HG02610 (cell line): ENCODE measurements around the gene TCF3.
"Not testable (repeated sequence)": the region's sequence is repeated elsewhere in the genome, so short reads cannot be mapped to it uniquely, and the experiment has no call there.

Experiments used
- ATAC-seq: cut with Tn5 transposase; IDR thresholded peaks from one replicate; pipeline ENCODE4 v1.9.1; 2021; ENCODE audit warnings: mild to moderate bottlenecking, moderate library complexity; ENCODE audit not compliant: unreplicated experiment

The TCF3 gene

DNA sequence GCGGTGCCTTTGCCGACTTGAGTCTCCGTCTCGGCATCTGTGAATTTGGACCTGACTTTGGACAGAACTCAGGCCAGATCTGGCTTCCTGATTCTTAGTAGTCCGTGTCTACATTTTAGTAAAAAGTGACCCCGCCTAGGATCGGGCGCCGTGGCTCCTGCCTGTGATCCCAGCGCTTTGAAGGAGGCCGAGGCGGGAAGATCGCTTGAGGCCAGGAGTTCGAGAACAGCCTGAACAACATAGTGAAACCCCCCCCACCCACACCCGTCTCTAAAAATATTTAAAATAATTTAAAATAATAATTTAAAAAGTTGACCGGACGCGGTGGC is 849 bp upstream of the TCF3 start:
- no peak for ATAC-seq

DNA sequence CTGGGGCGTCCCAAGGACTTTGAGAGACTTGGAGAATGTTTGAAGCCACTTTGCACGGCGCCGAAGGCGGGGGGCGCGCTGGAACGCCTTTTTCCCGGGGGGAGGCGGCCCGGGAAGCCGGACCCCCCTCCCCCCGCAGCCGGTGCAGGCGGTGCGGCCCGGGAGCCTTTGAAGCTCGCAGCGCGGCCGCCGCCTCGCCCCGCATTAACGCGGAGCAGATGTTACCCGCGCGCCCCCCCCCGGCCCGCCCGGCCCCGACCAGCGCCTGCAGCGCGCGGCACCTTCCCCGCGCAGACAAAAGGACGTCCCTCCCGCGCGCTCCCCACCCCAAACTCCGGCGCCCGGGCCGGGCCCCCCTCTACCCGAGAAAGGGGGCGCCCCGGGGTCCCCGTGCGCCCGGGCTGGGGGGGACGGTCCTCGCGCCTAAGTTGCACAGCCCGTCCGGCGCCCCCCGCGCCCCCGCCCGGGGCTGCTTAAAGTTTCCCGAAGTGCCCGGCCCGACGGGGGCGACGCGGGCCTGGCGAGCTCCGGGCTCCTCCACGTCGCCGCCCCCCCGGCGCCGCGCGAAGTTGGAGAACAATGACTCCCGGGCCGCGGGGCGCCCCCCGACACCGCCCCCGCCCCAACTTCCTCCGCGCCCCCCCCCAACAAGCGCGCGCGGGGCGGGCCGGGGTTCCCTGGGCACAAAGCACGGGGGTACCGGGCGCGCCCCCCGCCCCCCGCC is 685 bp downstream of the TCF3 start:
- ATAC-seq = no peak

DNA sequence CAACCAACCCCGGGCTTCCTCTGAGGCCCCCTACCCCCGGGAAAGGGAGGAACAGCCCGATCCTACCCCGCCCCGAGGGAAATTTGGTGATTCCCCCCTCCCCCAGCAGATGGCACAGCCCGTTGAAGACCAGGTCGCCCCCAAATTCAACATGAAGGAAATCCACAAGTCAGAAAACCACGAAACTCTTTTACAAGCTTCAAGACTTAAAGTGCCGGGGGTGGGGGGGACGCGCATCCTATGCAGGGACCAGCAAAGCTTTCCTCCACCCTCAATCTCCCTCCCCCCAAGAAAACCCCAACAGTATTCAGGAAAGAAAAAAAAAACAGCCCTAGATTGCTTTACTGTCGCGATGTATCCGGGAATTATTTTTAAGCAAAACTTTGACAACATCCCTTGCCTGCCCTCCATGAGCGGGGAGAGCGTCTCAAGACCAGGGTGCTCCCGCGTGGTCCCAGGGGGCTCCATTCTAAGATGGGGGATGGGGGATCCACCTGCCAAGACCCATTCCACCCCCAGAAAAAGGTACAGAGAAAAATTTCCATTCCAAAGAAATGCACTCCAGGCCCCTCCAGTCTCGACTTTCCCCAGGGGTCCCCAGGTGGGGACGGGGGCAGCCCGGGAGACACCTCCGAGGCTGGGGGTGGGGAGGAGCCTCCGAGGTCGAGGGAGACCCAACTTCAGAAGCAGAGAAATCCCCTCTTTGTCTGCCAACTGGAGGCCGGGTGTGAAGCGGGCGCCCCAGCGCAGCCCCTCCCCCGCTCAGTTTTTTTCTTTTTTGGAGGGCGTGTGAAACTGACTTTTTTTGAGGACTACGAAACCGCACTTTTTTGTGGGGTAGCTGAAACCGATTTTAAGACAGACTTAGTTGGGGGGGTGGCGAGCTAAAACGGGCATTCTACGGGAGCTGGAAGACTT is 1.5 kb downstream of the TCF3 start:
- ATAC-seq = no peak

DNA sequence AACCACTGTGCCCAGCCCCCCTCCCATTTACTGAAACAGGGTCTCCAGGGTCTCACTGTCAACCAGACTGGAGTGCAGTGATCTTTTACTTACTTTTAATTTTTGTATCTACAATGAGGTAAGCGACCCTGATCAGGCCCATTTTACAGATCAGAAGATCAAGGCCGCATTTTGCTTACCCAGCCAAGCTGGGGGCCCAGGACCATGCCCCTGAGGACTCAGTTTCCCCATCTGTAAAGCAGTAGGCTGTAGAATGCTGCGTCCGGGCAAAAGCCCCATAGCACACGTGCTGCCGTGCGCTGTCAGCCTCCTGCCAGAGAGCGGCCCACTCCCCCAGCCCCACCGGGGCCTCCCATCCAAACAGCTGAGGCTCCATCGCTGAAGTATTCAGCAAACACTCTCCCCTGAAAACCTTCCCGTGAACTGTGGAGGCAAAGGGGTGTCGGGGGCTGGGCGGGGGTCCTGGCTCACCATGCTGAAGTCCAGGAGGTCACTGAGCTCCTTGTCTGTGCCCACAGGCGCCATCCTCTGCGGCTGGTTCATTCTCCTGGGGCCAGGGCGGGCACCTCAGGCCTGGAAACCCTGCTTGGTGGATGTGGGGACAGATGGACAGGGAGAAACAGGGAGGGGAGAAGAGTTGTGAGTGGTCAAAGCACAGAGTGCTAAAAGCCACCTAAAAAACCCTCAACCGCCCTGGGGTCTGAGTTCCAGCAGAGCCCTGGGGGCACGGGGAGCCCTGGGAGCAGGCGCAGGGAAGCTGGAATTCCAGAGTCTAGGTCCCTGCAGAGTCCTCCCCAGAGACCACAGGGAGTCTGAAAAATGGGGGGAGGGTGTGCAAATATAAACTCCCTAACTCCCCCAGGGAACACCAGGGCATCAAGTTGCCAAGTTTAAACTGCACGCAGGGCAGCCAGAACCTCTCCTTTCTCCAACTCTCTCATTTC is 2.4 kb downstream of the TCF3 start:
- no peak for ATAC-seq

DNA sequence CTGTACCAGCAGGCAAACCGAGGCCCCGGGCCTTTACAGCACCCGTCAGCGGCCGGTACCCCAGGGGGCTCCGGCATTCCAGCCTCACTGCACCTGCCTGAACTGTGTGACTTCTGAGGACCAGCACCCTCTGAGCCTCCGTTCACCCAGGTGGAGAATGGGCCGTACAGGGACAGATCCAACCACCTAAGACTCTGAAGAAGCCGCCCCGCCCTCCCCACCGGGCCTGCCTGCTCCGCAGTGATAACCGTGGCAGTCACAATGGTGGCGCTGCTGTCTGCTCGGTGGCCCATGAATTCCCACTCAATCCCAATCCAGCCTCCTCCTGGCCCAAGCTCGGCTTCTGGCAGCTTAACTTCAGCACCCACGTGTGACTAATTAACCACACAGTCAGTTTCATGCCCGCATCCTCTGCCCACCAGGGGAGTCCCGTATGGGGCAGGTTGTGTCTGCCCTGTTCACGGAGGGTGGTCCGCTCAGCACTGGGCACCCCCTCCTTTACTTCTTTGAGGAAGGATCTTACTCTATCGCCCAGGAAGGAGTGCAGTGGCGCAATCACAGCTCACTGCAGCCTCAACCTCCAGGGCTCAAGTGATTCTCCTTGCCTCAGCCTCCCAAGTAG is 3.4 kb downstream of the TCF3 start:
- no peak for ATAC-seq

DNA sequence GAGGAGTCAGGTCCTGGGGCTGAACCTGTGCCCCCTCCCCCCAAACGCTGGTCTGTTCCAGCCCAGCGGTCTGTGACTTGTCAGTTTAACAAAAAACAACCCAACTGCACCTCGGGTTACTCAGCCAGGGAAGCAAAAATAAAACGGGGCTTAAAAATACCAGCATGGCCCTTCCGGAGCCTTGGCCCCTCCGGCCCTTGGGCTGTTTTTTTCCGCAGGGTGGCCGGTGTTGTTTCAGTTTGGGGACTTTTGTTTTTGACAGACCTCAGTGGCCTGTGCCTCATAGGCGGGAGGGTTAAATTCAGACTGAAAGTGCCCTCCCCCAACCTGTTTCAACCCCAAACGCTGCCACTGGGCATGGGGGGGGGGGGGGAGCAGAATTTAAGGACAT is 4.0 kb downstream of the TCF3 start:
- ATAC-seq = peak; percentile 23

DNA sequence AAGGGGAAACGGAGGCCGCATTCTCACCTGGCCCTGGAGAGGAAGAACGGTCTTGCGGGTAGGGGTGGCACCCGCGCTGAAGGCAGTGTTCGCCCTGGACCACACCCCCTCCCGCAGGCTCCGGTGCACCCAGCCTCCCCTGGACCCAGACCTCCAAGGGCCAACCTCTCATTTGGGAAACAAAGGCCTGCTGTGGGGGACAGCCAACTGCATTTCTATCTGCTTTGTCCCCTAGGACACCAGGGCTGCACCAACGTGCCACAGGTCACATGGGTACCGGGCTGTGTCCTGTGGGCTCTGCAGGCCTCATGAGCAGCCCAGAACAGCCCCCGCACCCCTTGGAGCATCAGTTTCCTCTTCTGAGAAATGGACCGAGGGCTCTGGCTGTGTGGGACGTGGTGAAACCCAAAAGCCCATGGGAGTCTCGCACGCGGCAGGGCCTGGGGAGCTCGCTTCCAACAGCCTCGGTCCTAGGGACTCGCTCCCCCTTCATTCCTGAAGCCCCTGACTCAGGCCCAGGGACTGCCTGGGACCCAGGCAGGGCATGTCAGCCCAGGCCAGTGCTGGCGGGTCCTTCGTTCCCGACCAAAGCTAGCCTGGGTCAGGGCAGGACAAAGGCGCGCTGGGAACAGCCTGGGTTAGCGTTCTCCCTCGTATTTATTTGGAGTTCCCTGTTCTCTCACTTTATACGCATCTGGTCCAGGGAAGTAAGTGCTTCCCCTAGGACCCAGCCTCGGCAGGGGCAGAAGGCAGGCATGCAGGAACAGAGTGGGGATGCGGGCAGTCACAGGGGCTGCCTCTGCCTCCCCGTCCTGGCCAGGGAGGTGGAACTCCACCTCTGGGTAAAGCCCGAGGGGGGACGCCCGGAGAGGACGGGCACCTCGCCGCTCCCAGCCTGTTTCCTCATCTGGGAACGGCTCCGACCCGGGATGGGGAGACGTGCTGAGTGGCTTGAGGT is 4.6 kb downstream of the TCF3 start:
- ATAC-seq = peak; percentile 8

DNA sequence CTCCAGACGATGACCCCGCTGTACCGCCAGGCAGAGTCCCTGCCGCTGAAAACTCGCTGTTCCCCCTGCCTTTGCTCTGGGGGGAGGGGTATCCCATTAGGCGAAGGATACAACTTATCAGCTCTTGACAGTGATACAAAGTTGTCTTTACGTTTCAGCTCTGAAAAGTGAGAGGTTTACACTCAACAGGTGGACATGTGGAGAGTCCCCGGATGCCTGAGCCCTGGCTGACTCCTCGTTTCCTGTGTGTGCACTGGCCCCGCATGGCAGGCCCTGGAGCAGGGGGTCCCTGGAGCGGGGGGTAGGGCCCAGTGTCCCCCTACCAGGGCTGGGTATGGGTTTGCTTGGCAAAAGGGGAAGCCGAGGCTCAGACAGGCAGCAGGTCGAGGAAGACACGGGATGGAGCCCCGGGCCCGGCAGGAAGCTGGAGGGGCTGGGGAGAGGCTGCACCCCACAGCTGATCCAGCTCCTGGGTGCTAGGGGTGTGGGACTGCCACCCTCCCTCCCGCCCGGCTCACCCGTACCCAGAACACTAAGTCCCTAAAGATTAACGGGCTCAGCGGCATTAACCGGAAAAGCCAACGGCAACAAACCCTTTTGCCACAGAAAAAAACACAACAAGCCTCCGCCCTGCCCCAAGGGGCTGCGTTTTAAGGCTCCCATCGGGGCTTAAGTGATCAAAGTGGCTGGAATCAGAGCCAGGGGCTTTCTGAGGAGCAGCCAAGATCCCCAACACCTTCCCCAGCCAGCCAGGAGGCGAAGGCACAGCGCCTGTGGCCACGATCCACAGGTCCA is 5.6 kb downstream of the TCF3 start:
- ATAC-seq = no peak

DNA sequence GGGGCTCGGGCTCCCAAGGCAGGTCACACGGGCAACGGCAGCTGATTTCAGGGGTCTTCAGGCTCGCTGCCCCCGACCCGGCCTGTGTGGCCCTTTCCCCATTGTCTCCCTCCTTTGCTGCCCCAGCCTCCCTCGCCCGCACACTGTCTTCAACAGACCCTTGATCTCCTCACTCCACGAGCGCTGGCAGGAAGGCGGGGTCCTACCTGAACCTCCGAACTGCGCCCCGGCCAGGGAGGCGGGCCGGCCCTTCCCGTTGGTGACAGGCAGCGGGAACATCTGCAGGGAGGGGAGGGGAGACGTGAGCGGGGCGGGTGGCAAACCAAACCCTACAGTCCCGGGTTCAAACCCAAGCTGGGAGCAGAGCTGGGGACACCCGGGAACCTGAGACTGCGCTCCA is 6.3 kb downstream of the TCF3 start:
- ATAC-seq = no peak

DNA sequence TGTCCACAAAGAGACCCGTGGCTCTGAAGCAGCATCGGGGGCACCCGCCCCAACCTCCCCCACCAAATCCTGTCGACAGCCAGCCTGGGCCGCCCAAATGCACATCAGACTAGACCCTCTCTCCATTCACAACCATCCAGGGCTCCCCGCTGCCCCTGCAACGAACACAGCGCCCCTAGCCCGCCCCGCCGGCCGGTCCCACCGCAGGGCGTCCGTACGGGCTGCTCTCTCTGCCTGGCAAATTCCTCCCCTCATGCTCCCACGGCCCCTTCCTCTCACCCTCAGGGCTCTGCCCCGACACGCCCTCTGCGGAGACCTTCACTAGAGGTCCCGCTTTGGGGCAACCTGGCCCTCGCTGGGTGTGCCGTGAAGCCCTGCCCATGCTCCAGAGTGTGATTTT is 7.1 kb downstream of the TCF3 start:
- no peak for ATAC-seq

DNA sequence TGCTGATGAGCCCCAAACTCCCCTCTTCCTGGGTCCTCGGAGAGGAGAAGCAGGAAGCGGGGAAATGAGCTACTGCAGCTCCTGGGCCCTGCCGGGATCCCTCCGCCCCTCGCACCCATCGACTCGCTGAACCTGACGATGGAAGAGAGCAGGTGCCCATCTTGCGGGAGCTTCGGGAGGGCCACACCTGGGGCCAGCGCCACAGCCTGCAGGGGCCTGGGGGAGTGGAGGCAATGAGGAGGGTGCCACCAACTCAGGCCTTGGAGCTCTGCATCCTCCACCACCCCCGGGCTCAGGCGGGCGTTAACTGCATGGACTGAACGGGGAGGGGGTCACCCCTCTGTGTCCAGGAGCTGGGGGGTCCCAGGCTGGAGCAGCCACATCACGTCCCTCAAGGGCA is 8.3 kb downstream of the TCF3 start:
- no peak for ATAC-seq

DNA sequence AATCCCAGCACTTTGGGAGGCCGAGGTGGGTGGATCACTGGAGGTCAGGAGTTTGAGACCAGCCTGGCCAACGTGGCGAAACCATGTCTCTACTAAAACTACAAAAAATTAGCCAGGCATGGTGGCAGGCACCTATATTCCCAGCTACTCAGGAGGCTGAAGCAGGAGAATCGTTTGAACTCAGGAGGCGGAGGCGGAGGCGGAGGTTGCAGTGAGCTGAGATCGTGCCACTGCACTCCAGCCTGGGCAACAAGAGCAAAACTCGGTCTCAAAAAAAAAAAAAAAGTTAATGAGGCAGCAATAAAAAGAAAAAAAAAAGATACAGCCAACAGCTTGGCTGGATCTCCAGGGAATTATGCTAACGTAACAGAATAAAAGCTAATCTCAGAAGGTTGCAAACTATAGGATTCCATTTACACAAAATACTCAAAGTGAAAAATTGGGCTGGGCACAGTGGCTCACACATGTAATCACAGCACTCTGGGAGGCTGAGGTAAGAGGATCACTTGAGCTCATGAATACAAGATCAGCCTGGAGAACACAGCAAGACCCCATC is 11.4 kb downstream of the TCF3 start:
- ATAC-seq = not testable (repeated sequence)

DNA sequence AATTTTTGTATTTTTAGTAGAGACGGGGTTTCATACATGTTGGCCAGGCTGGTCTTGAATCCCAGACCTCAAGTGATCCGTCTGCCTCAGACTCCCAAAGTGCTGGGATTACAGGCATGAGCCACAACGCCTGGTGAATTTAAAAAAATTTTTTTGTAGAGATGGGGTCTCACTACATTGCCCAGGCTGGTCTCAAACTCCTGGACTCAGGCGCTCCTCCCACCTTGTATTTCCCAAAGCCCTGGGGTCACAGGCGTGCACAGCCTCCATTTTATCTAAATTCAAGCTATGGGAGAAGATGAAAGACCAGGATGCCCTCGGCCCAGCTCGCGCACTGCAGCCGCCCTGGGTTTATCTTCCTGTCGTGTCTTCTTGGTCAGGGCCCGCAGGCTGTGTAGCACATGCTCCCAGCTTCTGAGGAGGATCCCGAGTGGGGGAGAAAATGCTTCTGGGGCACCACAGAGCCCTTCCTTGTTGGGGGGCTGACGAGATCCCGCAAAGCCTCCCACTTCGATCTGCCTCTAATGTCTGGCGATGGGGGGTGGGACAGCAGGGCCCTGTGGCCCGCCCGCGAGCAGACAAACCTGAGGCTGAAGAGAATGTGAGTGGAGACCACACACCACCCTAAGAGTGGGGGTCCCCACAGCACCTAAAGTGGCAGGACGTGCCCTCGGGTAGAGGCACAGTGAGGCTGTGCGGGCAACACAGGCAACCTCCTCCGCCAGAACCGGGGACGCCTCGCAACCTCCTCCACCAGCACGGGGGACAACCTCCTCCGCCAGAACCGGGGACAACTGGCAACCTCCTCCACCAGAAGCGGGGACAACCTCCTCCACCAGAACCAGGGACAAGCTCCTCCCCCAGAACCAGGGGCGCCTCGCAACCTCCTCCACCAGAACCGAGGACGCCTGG is 15.8 kb downstream of the TCF3 start:
- no peak for ATAC-seq

DNA sequence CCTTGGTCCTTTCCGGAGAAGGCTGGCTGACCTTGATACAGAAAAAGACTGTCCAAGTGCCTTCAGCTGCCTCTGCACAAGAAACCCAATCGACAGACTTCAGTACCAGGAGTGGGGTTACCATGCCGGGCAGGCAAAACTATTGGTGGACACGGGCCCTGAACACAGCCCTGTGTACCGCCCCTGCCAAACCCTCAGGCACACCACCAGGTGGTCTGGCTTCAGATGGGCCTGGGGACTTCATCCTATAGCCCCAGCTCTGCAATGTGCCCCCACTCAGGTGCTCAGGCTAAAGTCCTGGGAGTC is 17.5 kb downstream of the TCF3 start:
- no peak for ATAC-seq

DNA sequence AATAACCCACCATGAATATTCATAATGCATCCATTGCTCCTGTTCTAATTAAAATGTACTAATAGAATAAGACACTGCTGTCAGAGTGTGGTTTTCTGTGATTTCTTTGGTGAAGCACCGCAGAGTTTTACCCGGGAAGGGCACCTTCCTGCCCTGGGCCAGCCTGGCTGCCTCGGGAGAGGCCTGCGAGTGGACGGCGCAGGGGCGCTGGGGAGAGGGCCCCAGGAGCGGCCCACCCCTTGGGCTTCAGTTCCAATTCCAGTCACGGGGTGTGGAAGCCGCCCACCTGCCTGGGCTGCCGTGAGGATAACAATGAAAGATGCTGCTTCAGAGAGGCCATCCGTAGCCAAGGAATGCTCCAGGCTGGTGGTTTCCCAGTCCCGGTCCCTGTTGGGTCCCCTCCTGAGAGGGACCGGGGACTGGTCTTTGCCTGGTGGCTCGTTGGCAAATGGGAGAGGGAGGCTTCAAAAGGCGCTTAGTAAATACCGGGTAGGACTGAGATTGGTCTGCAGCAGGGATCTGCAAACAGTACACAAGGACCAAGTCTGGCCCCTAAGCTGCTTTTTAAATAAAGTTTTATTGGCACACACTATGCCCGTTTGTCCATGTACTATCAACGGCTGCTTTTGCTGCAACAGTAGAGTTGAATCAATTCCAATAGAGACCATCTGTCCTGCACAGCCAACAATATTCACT is 18.0 kb downstream of the TCF3 start:
- ATAC-seq = no peak

DNA sequence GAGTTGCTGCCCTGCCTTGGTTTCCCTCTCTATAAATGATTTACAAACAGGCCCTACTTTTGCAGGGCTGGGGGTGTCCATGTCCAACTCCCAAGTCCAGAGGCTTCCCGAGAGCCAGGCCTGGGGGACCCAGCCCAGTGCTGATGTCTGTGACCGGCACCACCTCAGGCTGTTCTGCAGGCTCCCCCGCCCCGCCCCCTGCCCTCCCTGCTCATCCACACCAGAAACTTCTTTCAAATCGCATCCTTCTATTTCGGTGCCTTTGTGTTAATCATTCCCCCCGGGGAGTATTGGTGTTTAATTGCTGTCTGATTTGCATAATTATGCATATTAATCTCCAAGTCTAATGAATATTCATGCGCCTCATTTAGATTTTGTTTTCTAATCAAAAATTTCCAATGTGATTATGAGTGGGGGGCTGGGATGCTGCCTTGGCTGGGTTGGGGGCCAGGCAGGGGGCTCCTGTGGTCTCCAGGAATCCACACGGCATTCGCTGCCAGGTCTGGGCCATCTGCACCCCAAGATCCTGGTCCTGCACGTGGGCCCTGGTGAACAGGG is 19.1 kb downstream of the TCF3 start:
- no peak for ATAC-seq
